MM.1S (cell line): ENCODE measurements around the gene PTCH2.

Experiments used
- CTCF ChIP-seq: fragments of 300-600 bp; sonication (generic); IDR thresholded peaks from 2 replicates; pipeline ENCODE4 v1.5.1; 2016; ENCODE audit warnings: antibody characterized with exemption, low read length, mixed read lengths
- EZH2phosphoT487 ChIP-seq: fragments of 300-600 bp; sonication (generic); IDR thresholded peaks from 2 replicates; pipeline ENCODE4 v1.6.1; 2018; ENCODE audit warnings: antibody characterized with exemption, low read length

GRCh38 chr1:44820328-44821239, 22.5 kb downstream of the PTCH2 start:
- TF ChIP-seq CTCF (no peak), EZH2phosphoT487 (no peak)
